ENCODE results near the gene KCNE3. TPM values are rescaled to one million over a fixed set of nuclear protein-coding genes. Genes with fewer than 3 reads are reported as not detected.

Gene KCNE3
- not detected in 5 replicates for total RNA-seq (2022; extraction: Qiagen RNA extraction; ENCODE audit: low read depth)

GRCh38 chr11:74466916-74467885, at the start of gene KCNE3:
KCNE3 (minus strand) TSS chr11:74467549; CDS start chr11:74457563, 9,986 bp downstream.

GRCh38 chr11:74492974-74493790, 25.8 kb upstream of the KCNE3 start, which contains the start of gene LIPT2:
LIPT2 (minus strand) TSS chr11:74493724; CDS start chr11:74493703, 21 bp downstream.

Other genes starting within 250 kb of the KCNE3 start
- 37.2 to 64.7 TPM (median 49.8 TPM) in 5 replicates for gene P4HA3, start 155.9 kb downstream of the KCNE3 start, total RNA-seq (2022; extraction: Qiagen RNA extraction; ENCODE audit: low read depth)
- gene PGM2L1, start 69.1 kb downstream of the KCNE3 start, total RNA-seq (2022; extraction: Qiagen RNA extraction; ENCODE audit: low read depth) = 6.7 to 20.1 TPM (median 15.4 TPM) in 5 replicates
- gene LIPT2, start 26.2 kb upstream of the KCNE3 start, total RNA-seq (2022; extraction: Qiagen RNA extraction; ENCODE audit: low read depth) = 1.2 to 3.2 TPM (median 3.0 TPM) in 5 replicates
- 13.3 to 23.1 TPM (median 18.2 TPM) in 5 replicates for gene POLD3, start 125.0 kb upstream of the KCNE3 start, total RNA-seq (2022; extraction: Qiagen RNA extraction; ENCODE audit: low read depth)